NCI-H460 (cell line): ENCODE data around the gene TMEM191C. TPM values are rescaled to one million over a fixed set of nuclear protein-coding genes. Genes with fewer than 3 reads are reported as not detected.
"Not testable (repeated sequence)": the region's sequence is repeated elsewhere in the genome, so short reads cannot be mapped to it uniquely, and the experiment has no call there.

Experiments used
- DNase-seq: peaks from one replicate; pipeline ENCODE4 v3.0.0-alpha.2; 2016; ENCODE audit warnings: low read depth; ENCODE audit errors: extremely low read depth
- polyA plus RNA-seq: library from polyadenylated mRNA; depleted of rRNA; stranded (reverse); fragments of >200 nt; gene quantifications from 2 replicates; pipeline ENCODE4 v1.2.3, GENCODE V29; 2014; cell fraction: nucleus; rRNA removed
- total RNA-seq: library from RNA; depleted of rRNA; stranded (reverse); fragments of >200 nt; shearing (Covaris generic); gene quantifications from 2 replicates; pipeline ENCODE4 v1.2.3, GENCODE V29; 2014; rRNA removed

TMEM191C gene
- 0.37 and 2.4 TPM in 2 replicates for total RNA-seq
- 2.1 TPM in 1 of 2 replicates, not detected in the other for polyA plus RNA-seq

DNA sequence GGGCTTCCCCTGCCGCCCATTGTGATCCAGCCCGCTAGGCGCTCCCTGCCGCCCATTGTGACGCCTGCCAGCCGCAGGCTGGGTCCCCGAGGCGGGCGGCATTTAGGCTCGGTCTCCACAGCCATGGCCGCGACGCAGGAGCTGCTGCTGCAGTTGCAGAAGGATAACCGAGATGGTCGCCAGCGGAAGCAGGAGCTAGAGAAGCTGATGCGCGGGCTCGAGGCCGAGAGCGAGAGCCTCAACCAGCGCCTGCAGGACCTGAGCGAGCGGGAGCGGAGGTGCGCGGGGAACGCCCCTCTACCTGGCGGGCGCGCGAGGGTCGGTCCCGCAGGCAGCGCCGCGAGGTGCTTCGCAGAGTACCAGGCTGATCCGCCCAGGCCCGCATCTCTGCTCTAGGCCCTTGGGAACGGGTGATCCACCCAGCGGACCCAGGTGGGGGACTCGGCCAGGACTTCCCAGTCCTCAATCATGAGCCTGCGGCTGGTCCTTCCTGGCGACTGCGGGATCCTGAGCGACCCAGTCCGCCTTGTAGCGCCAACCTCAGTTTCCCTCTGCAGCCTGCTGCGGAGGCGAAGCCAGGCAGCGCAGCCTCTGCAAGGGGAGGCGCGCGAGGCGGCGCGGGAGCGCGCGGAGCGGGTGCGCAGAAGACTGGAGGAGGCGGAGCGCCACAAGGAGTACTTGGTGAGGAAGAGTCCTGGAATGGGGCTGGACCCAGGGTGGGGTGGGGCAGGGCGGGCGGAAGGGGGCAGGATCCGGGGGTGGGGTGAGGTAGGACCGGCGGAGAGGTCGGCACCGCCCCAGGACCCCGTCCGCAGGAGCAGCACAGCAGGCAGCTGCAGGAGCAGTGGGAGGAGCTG, at the start of gene TMEM191C:
Gene TMEM191C (plus strand): TSS at position 51 of the 857 bp plus-strand sequence. CDS start 73 bp downstream, at position 124.
- DNase-seq = not testable (repeated sequence)

DNA sequence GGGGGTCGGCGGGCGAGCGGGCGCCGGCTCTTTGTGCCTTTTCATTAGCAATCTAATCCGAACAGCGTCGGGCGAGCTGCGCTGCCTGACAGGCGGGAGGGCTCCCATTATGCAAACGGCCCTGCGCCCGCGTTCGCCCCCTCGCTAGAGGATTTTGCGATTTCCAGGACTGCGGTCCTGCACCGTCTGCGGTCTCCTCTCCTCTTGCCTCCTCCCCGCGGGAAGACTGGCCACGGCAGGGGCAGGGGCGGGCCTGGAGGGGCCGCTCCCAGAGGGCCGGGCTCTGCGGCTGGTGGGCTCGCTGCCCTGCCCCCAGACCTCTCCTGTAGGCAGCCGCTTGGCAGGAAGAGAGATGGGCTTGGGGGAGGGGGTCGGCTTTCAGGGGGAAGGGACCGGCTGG, 49.3 kb upstream of the TMEM191C start:
- not testable (repeated sequence) for DNase-seq

DNA sequence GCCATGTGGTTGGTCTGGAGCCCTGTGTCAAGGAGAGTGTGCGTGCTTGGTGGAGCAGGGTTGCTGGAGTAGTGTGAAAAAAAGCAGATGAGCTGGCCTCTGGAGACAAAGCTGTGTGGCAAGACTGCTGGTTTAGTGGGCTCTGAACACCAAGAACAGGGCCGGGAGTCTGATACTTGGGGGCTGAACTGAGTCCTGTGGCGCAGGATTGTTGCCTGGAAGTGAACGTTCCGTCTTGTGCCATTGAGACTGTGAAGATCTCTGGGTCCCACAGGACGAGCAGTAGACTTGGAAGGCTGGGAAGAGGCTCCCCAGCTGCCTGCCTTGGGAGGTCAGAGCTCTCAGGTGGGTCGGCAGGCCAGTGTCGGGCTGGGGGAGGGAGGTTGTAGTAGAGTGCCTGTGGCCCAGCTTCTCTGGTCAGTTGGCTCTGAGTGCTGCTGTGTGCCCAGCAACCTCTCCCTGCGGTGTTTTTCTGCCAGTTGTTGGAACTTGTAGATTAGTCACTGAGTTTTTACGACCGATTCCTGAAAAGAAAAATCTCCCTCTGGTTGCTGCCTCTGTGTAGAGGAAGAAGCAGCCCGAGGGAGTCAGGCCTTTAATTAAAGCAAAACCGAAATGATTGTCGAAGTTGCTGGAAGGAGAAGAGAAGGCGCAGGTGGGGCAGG, 48.1 kb upstream of the TMEM191C start:
- not testable (repeated sequence) for DNase-seq

DNA sequence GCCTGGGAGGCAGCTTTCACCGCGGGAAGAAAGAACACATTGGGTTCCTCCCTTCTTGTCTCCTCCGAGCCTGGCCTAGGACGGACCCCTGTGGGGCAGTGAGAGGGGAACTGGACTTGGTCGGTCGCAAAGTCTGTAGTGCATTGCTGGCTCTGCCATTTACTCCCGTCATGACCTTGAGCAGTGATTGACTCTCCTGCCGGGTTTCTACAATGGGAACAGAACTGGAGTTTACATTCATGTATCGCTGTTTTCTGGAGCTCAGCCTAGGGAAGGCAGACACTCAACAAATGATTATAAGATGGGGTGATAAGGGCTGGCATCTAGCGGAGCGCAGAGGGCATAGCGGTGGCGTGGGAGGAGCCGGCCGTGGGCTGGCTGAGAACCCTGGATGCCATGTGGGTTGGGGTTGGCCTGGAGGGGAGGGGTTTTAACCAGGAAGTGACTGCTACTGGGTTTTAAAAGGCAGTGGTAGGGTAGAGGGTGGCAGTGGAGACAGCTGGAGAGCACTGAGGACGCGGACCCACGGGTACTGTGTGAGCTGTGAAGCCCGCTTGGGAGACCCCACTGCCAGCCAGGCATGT, 46.9 kb upstream of the TMEM191C start:
- DNase-seq = not testable (repeated sequence)

DNA sequence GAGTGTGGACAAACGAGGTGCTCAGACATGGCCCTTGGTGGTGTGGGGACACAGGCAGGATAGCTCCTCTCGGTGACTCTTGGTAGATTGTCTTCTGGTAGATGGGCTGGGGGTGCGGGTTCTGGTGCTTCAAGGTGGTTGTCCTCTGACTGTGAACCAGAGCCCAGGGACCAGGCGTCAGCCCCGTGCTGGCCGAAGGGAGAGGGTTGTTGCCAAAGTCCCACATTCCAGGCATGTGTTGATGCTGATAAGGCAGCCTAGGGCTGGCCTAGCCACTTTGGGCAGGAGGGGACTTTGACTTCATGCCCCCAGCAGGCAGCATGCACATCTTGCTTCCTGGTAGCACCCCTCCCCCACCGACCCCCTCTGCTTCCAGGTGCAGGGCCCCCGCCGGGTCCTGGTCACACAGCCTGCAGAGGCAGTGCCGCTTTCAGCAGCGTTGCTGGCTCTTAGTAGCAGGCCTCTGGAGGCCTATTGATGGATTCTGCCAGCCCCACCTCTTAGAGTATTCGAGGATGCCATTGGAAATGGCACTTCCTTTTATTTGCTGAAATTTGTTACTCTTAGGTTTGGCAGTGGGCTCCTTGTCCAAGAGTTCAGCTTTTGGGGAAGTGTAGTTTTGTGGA, 43.0 kb upstream of the TMEM191C start:
- DNase-seq = not testable (repeated sequence)

DNA sequence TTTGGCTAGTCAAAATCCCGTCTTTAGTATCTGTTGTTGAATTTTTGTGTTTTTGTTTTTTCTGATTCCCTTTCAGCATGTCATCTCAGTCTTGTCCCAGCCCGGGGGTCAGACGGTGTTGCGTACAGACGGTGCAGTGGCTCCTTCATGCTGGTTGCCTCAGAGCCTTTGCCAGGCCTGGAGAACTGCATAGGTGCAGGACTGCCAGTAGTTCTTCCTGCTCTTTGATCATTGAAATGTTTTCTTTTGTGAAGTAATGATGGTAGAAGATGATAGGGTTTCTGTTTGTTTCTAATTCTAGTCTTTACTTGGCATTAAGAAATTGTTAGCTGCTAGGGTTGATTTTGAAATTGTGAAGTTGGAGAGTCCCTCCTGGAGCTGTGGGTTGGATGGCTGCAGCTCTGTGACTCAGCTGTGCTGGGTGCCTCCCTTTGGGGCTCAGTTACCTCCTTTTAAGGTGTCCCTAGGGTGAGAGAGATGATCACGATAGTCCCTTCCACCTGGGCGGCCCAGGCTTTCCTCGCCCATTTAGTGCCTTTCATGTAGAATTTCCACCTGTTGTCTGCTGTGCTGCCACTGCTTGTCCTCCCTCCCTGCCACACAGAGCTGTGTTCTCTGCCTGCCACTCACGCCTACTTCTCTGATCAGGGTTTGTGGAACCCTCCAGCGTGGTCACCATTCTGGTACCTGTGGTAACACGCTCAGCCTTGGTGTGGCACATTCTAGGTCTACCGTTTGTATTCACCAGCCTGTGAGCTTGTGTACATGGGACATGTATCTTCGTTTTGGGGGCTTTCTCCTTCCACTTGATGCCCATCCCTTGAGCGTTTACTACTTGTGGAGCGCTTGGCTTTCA, 32.6 kb upstream of the TMEM191C start:
- DNase-seq = not testable (repeated sequence)

DNA sequence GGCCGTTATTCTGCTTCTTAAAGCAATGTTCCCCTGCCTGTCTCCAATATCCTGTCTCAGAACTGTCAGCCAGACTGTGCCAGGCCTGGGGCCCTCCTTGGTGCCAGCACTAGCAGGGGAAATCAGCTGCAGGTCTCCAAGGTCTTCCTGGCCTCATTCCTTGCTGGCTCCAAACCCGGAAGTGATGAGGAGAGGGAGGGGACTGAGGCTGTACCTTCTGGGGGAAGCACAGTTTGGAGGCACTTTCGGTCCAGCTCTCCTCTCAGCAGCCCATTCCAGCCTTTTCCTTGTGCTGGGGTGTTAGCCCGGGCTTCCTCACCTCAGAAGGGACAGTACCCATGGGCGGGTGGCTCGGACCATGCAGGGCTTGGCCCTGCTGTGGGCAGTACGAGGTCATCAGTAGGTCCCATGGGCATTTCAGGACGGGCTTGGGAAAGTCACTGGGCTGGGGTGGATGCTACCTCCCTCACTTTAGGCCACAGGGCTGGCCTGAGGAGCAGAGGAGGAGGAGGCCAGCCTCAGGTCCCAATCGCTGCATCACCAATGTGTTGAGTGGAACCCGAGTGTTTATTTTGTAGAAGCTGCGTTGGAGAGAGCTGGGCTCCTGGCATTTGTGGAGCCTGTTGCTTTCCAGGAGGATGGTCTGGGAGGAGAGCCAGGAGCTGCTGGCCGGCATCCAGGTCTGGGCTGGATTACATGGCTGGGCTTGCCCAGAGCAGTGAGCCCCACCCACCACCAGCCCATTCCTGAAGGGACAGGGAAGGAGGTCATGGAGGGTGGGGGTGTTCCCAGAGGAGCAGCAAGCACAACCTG, 31.0 kb upstream of the TMEM191C start:
- not testable (repeated sequence) for DNase-seq

DNA sequence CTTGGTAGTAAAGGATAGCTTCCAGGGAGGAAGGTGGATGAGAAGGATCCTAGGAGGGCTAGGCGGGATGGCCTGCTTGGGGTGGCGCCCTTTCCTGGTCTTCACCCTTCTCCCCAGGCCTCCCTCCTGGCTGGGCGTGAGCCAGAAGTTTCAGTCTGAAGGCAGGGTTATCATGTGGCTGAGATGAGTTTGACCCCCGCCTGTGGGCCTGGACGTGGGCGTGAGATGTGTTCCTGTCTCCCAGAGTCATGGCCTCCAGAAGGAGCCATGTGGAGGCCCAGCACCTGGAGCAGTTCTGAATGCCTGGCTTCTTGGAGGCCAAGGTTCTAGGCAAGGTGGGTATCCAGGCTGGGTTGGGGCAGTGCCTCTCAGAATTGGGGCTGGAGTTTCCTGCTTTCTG, 29.2 kb upstream of the TMEM191C start:
- DNase-seq = not testable (repeated sequence)

DNA sequence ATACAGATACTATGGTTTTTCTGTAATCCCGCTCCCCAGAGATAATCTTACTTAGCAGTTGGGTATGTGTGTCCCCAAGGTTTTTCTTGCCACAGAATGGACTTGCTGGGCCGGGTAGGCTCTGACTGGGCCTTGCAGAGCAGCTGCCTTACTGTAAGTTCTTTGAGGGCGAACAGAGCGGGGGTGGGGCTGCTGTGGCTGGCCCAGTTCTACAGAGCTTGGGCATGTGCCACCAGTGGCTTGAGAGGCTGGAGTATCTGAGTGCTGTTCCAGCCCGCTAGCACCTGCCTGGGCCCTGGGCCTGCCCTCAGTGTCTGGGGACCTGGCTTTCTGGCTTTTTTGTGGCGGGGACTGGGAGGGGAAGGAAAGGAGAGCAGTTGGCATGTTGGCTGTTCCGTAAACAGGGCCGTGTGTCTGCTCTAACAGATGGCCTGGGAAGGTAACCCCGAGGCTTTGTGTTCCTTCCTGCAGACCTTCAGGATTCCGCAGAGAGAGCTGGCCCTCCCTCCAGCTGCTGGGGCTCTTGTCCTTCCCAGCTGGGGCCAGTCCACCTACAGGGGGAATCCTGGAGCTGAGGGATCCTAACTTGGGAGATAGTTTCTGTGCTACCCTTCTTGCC, 27.1 kb upstream of the TMEM191C start:
- DNase-seq = not testable (repeated sequence)

DNA sequence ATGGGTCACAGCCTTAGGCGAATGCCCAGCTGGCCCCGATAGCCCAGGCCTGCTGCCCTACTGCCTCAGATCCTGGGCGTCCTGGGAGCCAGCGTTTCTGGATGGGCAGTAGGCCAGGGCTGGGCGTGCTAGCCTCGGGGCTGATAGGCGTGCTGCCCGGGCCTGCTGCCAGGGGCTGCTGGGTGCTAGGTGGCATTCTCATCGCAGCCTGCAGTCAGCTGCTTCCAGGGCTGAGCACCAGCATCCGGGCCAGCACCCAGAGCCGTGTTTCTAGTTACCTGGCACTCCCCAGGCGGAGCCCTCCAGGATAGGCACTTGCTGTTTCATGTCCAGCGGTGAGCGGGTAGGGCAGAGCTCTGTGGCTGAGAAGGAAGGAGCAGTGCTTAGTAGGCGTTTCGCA, 26.5 kb upstream of the TMEM191C start:
- DNase-seq = not testable (repeated sequence)

DNA sequence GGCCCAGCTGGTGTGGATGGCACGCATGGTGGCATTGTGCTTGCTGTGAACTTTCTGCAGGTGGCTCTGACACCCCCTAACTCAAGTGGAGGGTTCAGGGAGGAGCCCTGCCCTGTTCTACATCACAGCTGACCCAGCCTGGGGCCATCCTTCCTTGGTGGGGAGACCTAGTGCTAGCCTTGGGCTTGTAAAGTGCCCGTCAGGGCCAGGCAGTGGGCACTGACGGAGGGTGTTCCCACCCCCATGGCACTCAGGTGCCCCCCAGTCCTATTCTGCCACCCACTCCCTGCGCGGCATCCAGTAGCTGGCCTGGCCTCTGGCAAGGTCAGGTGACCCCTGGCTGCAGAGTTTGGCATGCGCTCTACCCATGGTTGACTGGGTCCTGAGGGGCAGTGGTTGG, 26.0 kb upstream of the TMEM191C start:
- DNase-seq = not testable (repeated sequence)

DNA sequence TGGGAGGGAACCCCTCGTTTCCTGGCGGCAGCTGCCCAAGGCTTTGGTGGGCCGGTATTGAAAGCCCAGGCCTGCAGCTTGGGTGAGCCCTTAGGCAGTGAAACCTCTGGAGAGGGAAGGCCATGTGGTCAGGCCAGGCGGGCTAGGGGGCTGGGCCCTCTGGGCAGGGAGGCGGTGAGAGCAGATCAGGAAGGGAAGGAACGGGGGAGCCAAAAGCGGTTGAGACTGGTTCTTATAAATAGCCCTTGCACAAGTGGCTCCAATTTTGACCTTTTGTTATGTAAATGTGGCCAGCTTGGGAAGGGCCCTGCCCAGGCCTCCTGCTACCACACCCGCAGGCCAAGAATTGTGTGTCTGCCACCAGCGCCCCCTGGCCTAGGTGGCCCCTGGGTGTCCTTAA, 25.1 kb upstream of the TMEM191C start:
- not testable (repeated sequence) for DNase-seq

DNA sequence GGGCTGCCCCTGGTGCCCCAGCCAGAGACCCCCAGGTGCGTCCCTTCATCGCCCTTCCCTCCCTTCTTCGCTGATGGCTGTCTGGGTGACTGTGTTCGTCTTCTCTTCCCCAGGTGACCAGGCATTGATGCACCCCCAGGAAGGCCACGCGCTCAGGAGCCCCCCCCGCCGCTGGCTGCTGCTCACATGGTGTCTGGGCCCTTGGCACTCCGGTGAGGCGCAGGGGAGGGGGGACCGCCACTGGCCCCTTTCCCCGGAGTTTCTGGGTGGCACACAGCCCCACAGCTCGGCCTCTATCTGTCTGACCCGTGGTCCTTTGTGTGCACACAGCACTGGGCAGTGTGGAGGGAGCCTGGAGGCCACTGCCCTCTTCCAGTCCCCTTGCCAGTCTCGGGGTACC, 24.5 kb upstream of the TMEM191C start:
- not testable (repeated sequence) for DNase-seq

DNA sequence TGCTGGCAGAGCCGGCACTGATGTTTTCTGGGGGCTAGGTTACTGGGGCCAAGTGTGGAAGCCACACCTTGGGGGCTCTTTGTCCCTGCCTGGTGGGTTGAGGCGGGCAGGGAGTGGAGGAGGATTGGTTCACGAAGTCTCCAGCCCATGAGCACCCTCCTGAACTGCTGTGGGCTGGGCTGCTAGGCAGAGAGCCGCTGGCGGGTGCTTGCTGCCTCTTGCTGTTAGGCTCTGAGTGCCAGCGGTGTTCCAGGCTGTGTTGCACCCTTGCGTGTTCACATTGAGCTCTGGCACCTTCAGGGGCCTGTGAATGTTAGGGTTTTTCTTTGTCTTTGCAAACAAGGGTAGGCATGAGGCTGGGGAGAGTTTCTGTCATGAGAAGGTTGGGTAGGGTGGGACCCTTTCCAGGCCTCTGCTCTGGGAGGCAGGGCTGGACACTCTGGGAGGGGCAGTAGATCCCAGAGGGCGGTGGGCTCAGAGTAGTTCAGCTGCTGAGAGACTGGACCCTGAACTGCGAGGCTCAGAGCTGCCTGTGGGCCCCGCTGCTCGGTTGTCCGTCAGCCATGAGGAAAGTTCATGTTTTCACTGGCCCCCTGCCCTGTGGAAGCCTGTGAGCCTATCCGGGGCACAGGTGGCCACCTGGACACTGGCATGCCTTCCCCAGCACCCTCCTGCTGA, 24.0 kb upstream of the TMEM191C start:
- no peak for DNase-seq

DNA sequence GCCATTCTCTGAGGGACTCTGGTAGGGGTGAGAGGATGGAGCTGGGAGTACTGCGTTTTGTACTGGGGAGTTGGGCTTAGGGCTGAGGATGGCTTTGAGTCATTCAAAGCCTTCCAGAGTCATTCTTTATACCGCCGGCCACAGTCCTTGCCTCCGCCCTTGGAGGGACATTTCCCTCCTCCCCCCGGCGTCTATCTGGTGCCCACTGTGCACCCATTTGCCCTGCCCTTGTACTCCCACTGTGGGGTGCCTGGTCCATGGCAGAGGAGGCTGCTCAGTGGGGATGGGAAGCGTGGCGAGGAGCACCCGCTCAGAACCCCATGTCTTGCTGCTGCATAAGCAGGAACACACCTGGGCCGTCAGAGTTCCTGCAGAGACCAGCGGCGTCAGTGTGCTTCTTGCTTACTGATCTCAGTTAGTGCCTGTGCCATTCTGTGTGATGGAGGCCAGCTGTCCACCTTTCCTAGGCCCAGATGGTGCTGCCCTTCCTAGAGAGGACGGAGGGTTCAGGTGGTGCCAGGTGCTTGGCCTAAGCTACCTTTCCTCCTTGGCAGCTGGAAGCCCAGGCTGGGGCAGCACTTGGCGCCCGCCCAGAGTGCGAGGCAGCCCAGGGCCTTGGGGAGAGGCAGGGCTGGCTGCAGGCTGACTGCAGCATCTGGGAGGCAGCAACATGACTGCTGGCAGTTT, 23.3 kb upstream of the TMEM191C start:
- no peak for DNase-seq

DNA sequence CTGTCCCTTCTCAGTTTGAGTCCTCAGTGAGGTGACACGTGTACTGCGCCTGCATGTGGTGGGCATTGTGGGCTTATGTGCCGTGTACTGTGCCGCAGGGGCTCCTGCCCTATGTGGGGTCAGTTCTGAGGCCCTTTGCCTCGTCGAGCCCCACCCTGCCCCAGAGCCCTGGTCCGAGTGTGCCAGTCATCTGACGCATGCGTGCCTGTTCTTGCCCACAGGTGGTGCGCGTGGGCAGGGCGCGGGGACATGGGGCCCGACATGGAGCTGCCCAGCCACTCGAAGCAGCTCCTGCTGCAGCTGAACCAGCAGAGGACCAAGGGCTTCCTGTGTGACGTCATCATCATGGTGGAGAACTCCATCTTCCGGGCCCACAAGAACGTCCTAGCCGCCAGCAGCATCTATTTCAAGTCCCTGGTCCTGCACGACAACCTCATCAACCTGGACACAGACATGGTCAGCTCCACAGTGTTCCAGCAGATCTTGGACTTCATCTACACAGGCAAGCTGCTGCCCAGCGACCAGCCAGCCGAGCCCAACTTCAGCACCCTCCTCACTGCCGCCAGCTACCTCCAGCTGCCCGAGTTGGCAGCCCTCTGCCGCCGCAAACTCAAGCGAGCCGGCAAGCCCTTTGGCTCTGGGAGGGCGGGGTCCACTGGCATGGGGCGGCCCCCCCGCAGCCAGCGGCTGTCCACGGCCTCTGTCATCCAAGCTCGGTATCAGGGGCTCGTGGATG, 22.3 kb upstream of the TMEM191C start:
- no peak for DNase-seq
